HEK293T (cell line): ENCODE measurements around the gene SYNE2.
"Not testable (repeated sequence)": the region's sequence is repeated elsewhere in the genome, so short reads cannot be mapped to it uniquely, and the experiment has no call there.

Source experiments
- CTCF ChIA-PET: fragments of 350-600 bp; formaldehyde crosslinking; extraction: SDS; loops from one replicate; lab custom pipeline; 2021; ENCODE audit warnings: antibody characterized with exemption, inconsistent platforms; lab: Yijun Ruan, JAX
- POLR2A ChIA-PET: fragments of 350-600 bp; formaldehyde crosslinking; extraction: SDS; loops from one replicate; lab custom pipeline; 2020; ENCODE audit warnings: antibody characterized with exemption, inconsistent platforms; lab: Yijun Ruan, JAX
- DNase-seq: peaks from one replicate; pipeline ENCODE4 v3.0.0; 2012; ENCODE audit warnings: mixed read lengths; ENCODE audit errors: extremely low spot score
- ARNT ChIP-seq: fragments of 450-650 bp; IDR thresholded peaks from 2 replicates; pipeline ENCODE4 v1.6.1; 2017; ENCODE audit warnings: mild to moderate bottlenecking
- BHLHE40 ChIP-seq: fragments of 450-650 bp; IDR thresholded peaks from 2 replicates; pipeline ENCODE4 v1.6.1; 2016; ENCODE audit warnings: mild to moderate bottlenecking, moderate library complexity, borderline replicate concordance
- CTBP1 ChIP-seq: fragments of 450-650 bp; IDR thresholded peaks from 2 replicates; pipeline ENCODE4 v1.6.1; 2016; ENCODE audit warnings: borderline replicate concordance
- ELF4 ChIP-seq: fragments of 450-650 bp; IDR thresholded peaks from 2 replicates; pipeline ENCODE4 v1.6.1; 2017; ENCODE audit warnings: antibody characterized with exemption
- FOXA1 ChIP-seq: fragments of 450-650 bp; IDR thresholded peaks from 2 replicates; pipeline ENCODE4 v1.6.1; 2016; ENCODE audit warnings: mild to moderate bottlenecking
- FOXK2 ChIP-seq: fragments of 450-650 bp; IDR thresholded peaks from 2 replicates; pipeline ENCODE4 v1.6.1; 2016; ENCODE audit warnings: mild to moderate bottlenecking
- FOXM1 ChIP-seq: fragments of 450-650 bp; IDR thresholded peaks from 2 replicates; pipeline ENCODE4 v1.6.1; 2017; ENCODE audit warnings: mild to moderate bottlenecking, borderline replicate concordance
- HDGF ChIP-seq: fragments of 450-650 bp; IDR thresholded peaks from 2 replicates; pipeline ENCODE4 v1.6.1; 2017; ENCODE audit warnings: antibody characterized with exemption, borderline replicate concordance
- L3MBTL2 ChIP-seq: fragments of 450-650 bp; conservative IDR thresholded peaks from 2 replicates; pipeline ENCODE4 v1.6.1; 2016; ENCODE audit warnings: mild to moderate bottlenecking
- LEF1 ChIP-seq: fragments of 450-650 bp; IDR thresholded peaks from 2 replicates; pipeline ENCODE4 v1.6.1; 2017; ENCODE audit warnings: mild to moderate bottlenecking, borderline replicate concordance
- NFRKB ChIP-seq: fragments of 450-650 bp; IDR thresholded peaks from 2 replicates; pipeline ENCODE4 v1.6.1; 2016; ENCODE audit warnings: mild to moderate bottlenecking, moderate library complexity
- SP1 ChIP-seq: fragments of 450-650 bp; IDR thresholded peaks from 2 replicates; pipeline ENCODE4 v1.6.1; 2017
- SUZ12 ChIP-seq: fragments of 450-650 bp; IDR thresholded peaks from 2 replicates; pipeline ENCODE4 v1.6.1; 2016; ENCODE audit warnings: mild to moderate bottlenecking
- TARDBP ChIP-seq: fragments of 450-650 bp; IDR thresholded peaks from 2 replicates; pipeline ENCODE4 v1.6.1; 2016
- ZNF384 ChIP-seq: fragments of 450-650 bp; IDR thresholded peaks from 2 replicates; pipeline ENCODE4 v1.6.1; 2016
- TF ChIP-seq, protein P1 (sequence below): fragments of 450-650 bp; IDR thresholded peaks from 2 replicates; pipeline ENCODE4 v1.6.1; 2016

The SYNE2 gene

DNA sequence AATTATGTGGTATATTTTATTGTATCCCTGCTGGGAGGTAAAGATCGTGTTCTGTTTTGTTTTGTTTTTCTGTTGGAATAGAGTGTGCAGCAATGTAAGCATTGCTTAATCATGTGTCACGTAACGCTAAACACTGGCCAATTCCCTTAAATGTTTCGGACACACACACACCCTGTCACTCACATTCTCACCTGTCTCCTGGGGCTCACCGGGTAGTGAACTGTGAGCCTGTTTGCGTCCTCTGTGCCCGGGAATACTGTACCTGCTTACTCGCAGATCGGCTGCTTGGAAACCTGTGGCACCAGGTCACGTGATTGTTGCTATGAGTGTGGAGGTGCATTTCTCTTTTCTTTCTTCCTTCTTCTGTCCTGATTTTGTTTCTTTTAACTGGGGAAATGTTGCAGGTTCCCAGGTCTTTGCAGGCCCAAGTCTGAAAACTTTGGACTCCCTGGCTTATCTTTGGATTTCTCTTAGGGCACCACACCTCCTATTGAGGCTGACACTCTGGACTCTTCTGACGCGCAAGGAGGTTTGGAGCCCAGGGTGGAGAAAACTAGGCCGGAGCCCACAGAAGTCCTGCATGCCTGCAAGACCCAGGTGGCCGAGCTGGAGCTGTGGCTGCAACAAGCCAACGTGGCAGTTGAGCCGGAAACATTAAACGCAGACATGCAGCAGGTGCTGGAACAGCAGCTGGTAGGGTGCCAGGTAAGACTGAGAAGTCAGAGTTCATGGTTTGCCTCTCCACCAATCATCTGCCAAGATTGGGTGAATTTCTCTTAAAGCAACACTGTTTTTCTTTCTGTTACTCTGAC lies 260.3 kb downstream of the SYNE2 start:
- ChIA-PET POLR2A (no interaction called here), CTCF (no interaction called here)
- TF ChIP-seq CTBP1, result no peak
- TF ChIP-seq, protein P1, sequence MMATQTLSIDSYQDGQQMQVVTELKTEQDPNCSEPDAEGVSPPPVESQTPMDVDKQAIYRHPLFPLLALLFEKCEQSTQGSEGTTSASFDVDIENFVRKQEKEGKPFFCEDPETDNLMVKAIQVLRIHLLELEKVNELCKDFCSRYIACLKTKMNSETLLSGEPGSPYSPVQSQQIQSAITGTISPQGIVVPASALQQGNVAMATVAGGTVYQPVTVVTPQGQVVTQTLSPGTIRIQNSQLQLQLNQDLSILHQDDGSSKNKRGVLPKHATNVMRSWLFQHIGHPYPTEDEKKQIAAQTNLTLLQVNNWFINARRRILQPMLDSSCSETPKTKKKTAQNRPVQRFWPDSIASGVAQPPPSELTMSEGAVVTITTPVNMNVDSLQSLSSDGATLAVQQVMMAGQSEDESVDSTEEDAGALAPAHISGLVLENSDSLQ, result peak; percentile 79
- no peak for DNase-seq

DNA sequence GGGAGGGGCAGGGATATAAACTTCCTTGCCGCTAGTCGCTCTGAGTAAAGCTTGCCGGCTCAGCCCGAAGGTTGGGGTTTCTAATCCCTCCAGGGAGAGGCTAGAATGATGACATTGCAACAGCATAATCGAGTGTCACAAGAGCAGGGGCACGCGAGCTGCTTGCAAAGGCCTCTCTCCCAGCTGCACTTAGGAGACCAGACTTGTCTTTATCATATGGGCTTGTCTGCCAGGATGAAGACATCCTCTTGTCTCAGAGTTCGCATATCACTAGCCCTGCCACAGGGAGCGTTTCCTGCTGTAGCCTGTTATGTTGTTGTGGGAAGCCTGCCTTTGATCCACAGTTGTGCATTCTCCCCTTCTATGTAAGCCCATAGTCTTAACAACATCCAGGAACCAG lies 261.4 kb downstream of the SYNE2 start:
- ChIA-PET POLR2A (no interaction called here), CTCF (no interaction called here)
- no peak for TF ChIP-seq ARNT
- no peak for TF ChIP-seq FOXM1
- TF ChIP-seq SUZ12, result no peak
- no peak for TF ChIP-seq HDGF
- TF ChIP-seq SP1, result no peak
- no peak for TF ChIP-seq FOXA1
- TF ChIP-seq TARDBP, result no peak
- no peak for TF ChIP-seq L3MBTL2
- TF ChIP-seq NFRKB, result no peak
- DNase-seq, result no peak

DNA sequence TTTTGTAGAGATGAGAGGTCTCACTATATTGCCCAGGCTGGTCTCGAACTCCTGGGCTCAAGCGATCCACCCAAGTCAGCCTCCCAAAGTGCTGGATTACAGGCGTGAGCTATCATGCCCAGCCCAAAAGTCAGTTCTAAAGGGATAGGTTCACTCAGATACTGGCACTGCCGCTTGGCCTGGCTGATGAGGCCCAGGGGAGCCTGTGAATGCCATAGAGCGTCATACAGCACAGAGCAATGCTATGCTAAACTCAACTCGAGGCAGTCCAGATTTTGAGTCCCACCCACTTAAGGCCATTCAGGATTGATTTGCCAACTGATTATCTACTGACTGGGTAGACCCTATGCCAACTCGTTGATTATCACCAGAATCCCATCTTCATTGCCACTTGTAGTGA lies 262.0 kb downstream of the SYNE2 start:
- ChIA-PET CTCF (no interaction called here), POLR2A (no interaction called here)
- no peak for DNase-seq
- TF ChIP-seq L3MBTL2, result no peak
- no peak for TF ChIP-seq NFRKB
- no peak for TF ChIP-seq ELF4
- TF ChIP-seq FOXA1, result no peak
- TF ChIP-seq SUZ12, result no peak
- no peak for TF ChIP-seq LEF1
- no peak for TF ChIP-seq FOXM1
- no peak for TF ChIP-seq TARDBP
- TF ChIP-seq FOXK2, result no peak
- no peak for TF ChIP-seq HDGF
- no peak for TF ChIP-seq ZNF384
- no peak for TF ChIP-seq ARNT
- no peak for TF ChIP-seq BHLHE40

DNA sequence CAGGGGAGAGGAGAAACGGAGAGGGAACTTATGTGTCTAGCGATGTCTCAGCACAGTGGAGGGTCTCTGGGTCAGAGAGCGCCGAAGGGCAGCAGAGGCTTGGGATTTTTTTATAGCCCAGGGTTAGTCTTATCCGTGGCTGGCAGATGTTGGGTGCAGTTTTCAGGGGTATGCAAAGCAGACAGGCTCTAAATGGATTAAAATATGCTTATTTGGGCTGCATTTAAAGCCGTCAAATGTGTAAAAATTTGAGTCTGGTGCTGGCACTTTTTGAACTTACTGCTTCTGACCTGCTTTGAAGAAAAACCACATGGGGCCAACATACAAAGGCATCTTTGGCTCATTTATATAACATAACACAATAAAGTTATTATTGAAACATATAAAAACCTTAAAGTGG lies 262.6 kb downstream of the SYNE2 start:
- CTCF ChIA-PET, result no interaction called here
- POLR2A ChIA-PET, result no interaction called here
- TF ChIP-seq LEF1, result no peak
- TF ChIP-seq FOXK2, result no peak
- no peak for TF ChIP-seq HDGF
- TF ChIP-seq FOXM1, result no peak
- TF ChIP-seq L3MBTL2, result no peak
- TF ChIP-seq ELF4, result no peak
- TF ChIP-seq CTBP1, result no peak
- no peak for TF ChIP-seq ZNF384
- no peak for TF ChIP-seq NFRKB
- no peak for TF ChIP-seq BHLHE40
- TF ChIP-seq, protein P1, result no peak
- TF ChIP-seq SP1, result no peak
- DNase-seq, result no peak

DNA sequence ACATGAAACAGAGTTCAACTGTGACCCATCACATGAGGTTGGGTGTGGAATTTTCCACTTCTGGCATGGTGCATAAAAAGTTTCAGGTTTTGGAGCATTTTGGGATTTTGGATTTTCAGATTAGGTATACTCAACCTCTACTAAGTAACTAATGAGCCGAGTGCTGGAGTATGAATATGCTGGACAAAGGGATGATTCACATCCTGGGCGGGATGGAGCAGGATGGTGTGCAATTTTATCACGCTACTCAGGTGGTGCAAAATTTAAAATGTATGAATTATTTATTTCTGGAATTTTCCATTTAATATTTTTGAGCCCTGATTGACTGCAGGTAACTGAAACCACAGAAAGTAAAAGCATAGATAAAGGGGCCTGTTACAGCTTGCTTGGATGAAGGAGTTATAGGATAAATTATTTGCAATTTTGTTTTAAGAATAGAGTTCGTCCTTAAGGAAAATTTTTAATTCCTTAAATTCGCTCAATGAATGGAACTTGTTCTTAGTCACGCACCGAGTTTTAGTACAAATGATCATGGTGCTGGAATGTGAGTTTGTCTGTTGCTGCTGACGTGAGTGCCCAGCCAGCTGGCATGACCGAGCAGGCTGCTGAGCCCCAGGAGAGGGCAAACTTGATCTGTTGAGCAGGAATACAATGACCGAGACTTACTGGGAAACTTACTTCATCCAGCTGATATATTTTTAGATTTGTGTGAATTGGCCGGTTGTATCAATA lies 265.0 kb downstream of the SYNE2 start:
- TF ChIP-seq TARDBP, result no peak
- TF ChIP-seq, protein P1, result no peak
- TF ChIP-seq LEF1, result no peak
- TF ChIP-seq L3MBTL2, result no peak
- no peak for TF ChIP-seq SP1
- TF ChIP-seq HDGF, result no peak
- TF ChIP-seq FOXK2, result no peak
- no peak for TF ChIP-seq NFRKB
- no peak for TF ChIP-seq BHLHE40
- TF ChIP-seq FOXA1, result no peak
- POLR2A ChIA-PET, result no interaction called here
- CTCF ChIA-PET, result no interaction called here
- no peak for DNase-seq

DNA sequence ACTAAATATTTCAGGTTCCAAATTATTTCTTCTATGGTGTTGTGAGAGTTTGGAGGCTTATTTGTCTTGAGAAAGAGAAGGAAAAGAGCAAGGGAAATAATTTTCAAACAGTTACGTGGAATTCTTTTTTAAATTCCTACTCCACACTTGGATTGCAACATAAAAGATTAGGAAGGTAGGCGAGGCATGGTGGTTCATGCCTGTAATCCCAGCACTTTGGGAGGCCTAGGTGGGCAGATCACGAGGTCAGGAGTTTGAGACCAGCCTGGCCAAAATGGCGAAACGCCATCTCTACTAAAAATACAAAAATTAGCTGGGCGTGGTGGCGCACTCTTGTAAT lies 265.6 kb downstream of the SYNE2 start:
- CTCF ChIA-PET, DNase-seq, POLR2A ChIA-PET: not testable (repeated sequence)

DNA sequence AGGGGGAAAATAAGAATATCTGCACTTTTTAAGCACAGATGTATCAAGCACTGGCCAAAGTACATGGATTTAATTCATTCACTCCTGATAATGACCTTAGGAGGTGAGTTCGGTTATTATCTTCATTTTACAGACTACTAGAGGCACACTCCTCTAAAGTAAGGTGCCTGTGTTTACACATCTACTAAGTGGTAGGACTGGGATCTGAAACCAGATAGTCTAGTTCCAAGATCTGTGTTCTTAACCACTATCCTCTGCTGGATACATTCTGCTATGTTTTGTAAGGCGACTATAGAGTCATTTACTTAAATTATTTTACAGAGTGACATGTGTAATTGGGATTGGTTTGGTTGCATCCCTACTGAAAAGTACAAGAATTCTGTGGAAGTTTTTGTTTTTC lies 266.1 kb downstream of the SYNE2 start:
- no peak for DNase-seq
- ChIA-PET CTCF (no interaction called here), POLR2A (no interaction called here)
- TF ChIP-seq TARDBP, result no peak
- TF ChIP-seq CTBP1, result no peak
- no peak for TF ChIP-seq SUZ12
- no peak for TF ChIP-seq ELF4
- no peak for TF ChIP-seq LEF1
- TF ChIP-seq FOXA1, result no peak
- TF ChIP-seq, protein P1, result no peak
- no peak for TF ChIP-seq HDGF
- no peak for TF ChIP-seq ZNF384
- TF ChIP-seq L3MBTL2, result no peak
- TF ChIP-seq NFRKB, result no peak
